HEK293 (cell line): Measurements from ENCODE around the gene PHYKPL.

Source experiments
- CTCF ChIA-PET: fragments of 350-600 bp; formaldehyde crosslinking; extraction: SDS; loops from one replicate; lab custom pipeline; 2021; ENCODE audit warnings: antibody characterized with exemption; lab: Yijun Ruan, JAX
- POLR2A ChIA-PET: fragments of 300-600 bp; formaldehyde crosslinking; extraction: SDS; loops from one replicate; lab custom pipeline; 2020; ENCODE audit warnings: antibody characterized with exemption, inconsistent platforms; lab: Yijun Ruan, JAX
- H3K27ac ChIP-seq: fragments of 200-500 bp; sonication (Bioruptor generic); 2 replicates; pipeline ENCODE4 v1.5.1; 2014; ENCODE audit warnings: low read depth, low read length, control low read depth, inconsistent platforms; ENCODE audit errors: extremely low read depth
- H3K36me3 ChIP-seq, 2 experiments: fragments of 200-500 bp in 1 of 2; sonication (Bioruptor generic) in 1 of 2; 1 replicate in 1 of 2; 2 replicates in 1 of 2; pipeline ENCODE4 v1.5.1; 2014 to 2017; ENCODE audit warnings: inconsistent platforms in 2 of 2, low read length in 2 of 2; ENCODE audit not compliant: control insufficient read depth in 2 of 2, insufficient read depth in 1 of 2
- H3K4me1 ChIP-seq: fragments of 200-500 bp; sonication (Bioruptor generic); 2 replicates; pipeline ENCODE4 v1.5.1; 2014; ENCODE audit warnings: mild to moderate bottlenecking, low read length, inconsistent platforms; ENCODE audit not compliant: control insufficient read depth, insufficient read depth
- H3K4me3 ChIP-seq: 2 replicates; pipeline ENCODE4 v1.5.1; 2011; ENCODE audit warnings: low read depth, mild to moderate bottlenecking, control low read depth, low read length, moderate library complexity
- H3K9me3 ChIP-seq: fragments of 200-500 bp; sonication (Bioruptor generic); 2 replicates; pipeline ENCODE4 v1.5.1; 2014; ENCODE audit warnings: low read depth, low read length, inconsistent platforms; ENCODE audit not compliant: control insufficient read depth, insufficient read depth
- AEBP2 ChIP-seq: fragments of 450-650 bp; formaldehyde crosslinking; IDR thresholded peaks from 2 replicates; pipeline ENCODE4 v1.5.1; 2016; ENCODE audit warnings: missing biosample characterization, missing genetic modification characterization, borderline replicate concordance
- IKZF3 ChIP-seq: fragments of 450-650 bp; IDR thresholded peaks from 2 replicates; pipeline ENCODE4 v1.5.0; 2018; ENCODE audit warnings: missing biosample characterization, mild to moderate bottlenecking, missing genetic modification characterization, moderate library complexity
- PRDM1 ChIP-seq: fragments of 450-650 bp; formaldehyde crosslinking; IDR thresholded peaks from 2 replicates; pipeline ENCODE4; 2016; ENCODE audit warnings: missing biosample characterization, missing genetic modification characterization
- REST ChIP-seq: fragments of 450-650 bp; formaldehyde crosslinking; IDR thresholded peaks from 2 replicates; pipeline ENCODE4 v1.5.1; 2016; ENCODE audit warnings: missing biosample characterization, missing genetic modification characterization
- SP7 ChIP-seq: fragments of 450-650 bp; formaldehyde crosslinking; IDR thresholded peaks from 2 replicates; pipeline ENCODE4 v1.5.1; 2016; ENCODE audit warnings: missing biosample characterization, missing genetic modification characterization
- ZEB2 ChIP-seq: fragments of 450-650 bp; formaldehyde crosslinking; IDR thresholded peaks from 2 replicates; pipeline ENCODE4 v1.5.1; 2016; ENCODE audit warnings: missing biosample characterization, missing genetic modification characterization
- ZFP69B ChIP-seq: fragments of 450-650 bp; formaldehyde crosslinking; IDR thresholded peaks from 2 replicates; pipeline ENCODE4 v1.5.1; 2016; ENCODE audit warnings: missing biosample characterization, missing genetic modification characterization
- ZNF221 ChIP-seq: fragments of 450-650 bp; formaldehyde crosslinking; IDR thresholded peaks from 2 replicates; pipeline ENCODE4 v1.5.1; 2017; ENCODE audit warnings: missing biosample characterization, missing genetic modification characterization, borderline replicate concordance
- ZNF292 ChIP-seq: fragments of 450-650 bp; formaldehyde crosslinking; IDR thresholded peaks from 2 replicates; pipeline ENCODE4 v1.5.1; 2016; ENCODE audit warnings: low read depth, missing biosample characterization, missing genetic modification characterization, borderline replicate concordance
- ZNF341 ChIP-seq: fragments of 450-650 bp; formaldehyde crosslinking; IDR thresholded peaks from 2 replicates; pipeline ENCODE4; 2016; ENCODE audit warnings: low read depth, missing biosample characterization, missing genetic modification characterization
- ZNF350 ChIP-seq: fragments of 450-650 bp; formaldehyde crosslinking; IDR thresholded peaks from 2 replicates; pipeline ENCODE4 v1.5.0; 2017; ENCODE audit warnings: missing biosample characterization, mild to moderate bottlenecking, missing genetic modification characterization
- ZNF558 ChIP-seq: fragments of 450-650 bp; formaldehyde crosslinking; IDR thresholded peaks from 2 replicates; pipeline ENCODE4 v1.5.1; 2016; ENCODE audit warnings: missing biosample characterization, missing genetic modification characterization
- ZNF585B ChIP-seq: fragments of 450-650 bp; formaldehyde crosslinking; IDR thresholded peaks from 2 replicates; pipeline ENCODE4 v1.5.1; 2016; ENCODE audit warnings: missing biosample characterization, missing genetic modification characterization
- ZNF701 ChIP-seq: fragments of 450-650 bp; formaldehyde crosslinking; IDR thresholded peaks from 2 replicates; pipeline ENCODE4 v1.5.1; 2016; ENCODE audit warnings: missing biosample characterization, missing genetic modification characterization
- ZNF76 ChIP-seq: fragments of 450-650 bp; formaldehyde crosslinking; IDR thresholded peaks from 2 replicates; pipeline ENCODE4; 2016; ENCODE audit warnings: low read depth, missing biosample characterization, missing genetic modification characterization, borderline replicate concordance
- ZSCAN4 ChIP-seq: fragments of 450-650 bp; formaldehyde crosslinking; IDR thresholded peaks from 2 replicates; pipeline ENCODE4 v1.5.1; 2017; ENCODE audit warnings: missing biosample characterization, missing genetic modification characterization
- TF ChIP-seq, protein P1 (sequence below): fragments of 450-650 bp; formaldehyde crosslinking; IDR thresholded peaks from 2 replicates; pipeline ENCODE4 v1.5.1; 2016; ENCODE audit warnings: missing biosample characterization, missing genetic modification characterization
- TF ChIP-seq, protein P2 (sequence below): sonication (generic); formaldehyde crosslinking; IDR thresholded peaks from 2 replicates; pipeline ENCODE4 v1.8.1; 2022; ENCODE audit warnings: mild to moderate bottlenecking, moderate library complexity, missing genetic modification reagents
- TF ChIP-seq, protein P3 (sequence below): fragments of 450-650 bp; formaldehyde crosslinking; IDR thresholded peaks from 2 replicates; pipeline ENCODE4 v1.5.1; 2016; ENCODE audit warnings: missing biosample characterization, missing genetic modification characterization

PHYKPL gene

DNA sequence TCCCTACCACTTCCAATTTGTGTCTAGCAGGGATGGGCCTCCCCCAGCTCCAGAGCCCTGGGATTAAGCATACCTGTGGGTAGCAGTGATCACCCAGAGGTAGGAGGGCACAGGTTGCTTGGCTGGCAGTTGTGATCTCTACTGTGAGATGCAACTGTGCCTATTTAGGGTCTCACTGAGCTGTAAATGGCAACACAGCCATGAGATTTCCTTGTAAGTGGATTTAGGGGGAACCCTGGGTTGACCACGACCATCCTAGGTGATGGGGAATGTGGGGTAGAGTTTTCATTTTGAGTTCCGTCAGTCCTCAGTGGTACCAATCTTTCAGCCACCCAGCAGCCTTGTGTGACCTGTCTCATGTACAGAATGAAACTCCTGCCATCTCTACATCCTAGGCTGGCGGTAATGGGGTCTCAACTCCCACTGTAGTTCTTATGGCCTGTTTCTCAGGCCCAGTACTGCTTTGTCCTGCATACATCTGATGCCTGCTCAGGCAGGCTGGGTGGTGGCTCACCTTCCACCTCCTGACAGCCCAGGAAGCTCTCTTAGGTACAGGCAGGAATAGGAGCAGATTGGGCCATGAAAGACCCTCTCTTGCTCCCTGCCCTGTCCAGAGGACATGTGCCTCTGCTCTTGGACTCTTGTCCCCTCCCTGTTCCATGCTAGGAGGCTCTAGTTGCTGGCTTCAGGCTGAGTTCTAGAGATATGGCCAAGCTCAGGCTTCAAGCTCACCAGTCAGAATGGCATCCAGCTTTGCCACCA lies 20.2 kb downstream of the PHYKPL start:
- H3K36me3 ChIP-seq: peaks cover 25 to 95% of the 10 kb centered on the region in 2 experiments
- no peak for TF ChIP-seq ZNF292
- TF ChIP-seq ZEB2 (tag by site-specific recombination): no peak
- CTCF ChIA-PET: interaction anchor here (1.1 kb wide), 1 partner anchor 136 kb away, joined by 4 read pairs; no protein-coding TSS in a partner anchor

DNA sequence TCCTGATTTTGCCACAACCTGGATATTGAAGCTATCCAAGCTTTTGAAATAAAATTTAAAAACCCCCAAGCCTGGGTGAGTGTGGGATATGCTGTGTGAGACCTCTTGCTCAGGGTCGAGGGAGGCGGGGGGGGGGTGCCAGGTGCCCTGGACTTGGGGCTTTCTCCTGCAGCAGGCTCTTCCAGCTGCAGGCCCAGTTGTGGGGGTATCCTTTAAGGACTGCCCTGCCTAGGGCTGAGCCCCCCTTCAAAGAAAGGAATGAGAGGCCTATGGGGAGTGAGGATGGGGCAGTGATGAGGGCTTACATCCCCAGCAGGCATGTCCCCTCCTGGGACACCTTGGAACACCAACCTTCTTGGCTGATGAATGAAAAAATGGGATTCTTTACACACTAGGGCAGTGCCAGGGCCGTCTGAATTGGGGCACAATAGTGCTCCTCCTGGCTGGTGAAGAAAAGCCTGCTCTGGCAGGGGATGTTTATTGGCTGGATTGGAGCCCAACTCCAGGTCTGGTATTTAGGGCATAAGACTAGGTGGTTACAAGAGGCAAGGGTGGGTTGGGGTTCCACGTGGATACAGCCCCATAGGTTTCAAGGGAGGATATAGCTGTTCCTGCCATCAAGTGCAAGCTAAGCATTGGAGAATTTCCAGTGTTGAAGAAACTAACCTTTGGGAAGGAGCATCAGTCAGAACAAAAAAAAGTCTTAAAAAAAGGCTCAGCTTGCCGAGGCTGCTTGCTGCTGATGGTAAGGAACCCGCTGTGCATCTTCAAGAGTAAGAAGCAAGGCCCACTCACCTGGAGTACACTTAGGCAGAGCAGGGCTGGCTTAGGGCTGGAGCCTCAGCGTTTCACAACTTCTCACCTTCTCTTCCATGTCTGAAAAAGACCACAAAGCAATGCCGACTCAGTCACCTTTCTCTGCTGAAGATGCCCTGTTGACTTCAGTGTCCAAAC lies 21.2 kb downstream of the PHYKPL start:
- Histone ChIP-seq H3K4me3 (no peak overlapping the region), H3K36me3 (peaks cover 17 to 100% of the 10 kb centered on the region in 2 experiments), H3K27ac (no peak overlapping the region), H3K4me1 (peaks cover 6% of the 10 kb centered on the region; the same call in 1 of the 2 replicates), H3K9me3 (no peaks in the 10 kb centered on the region)
- ChIA-PET POLR2A (interaction anchor here (0.6 to 5.3 kb wide), 4 partner anchors 7 to 1360 kb away, joined by 3 to 45 read pairs (median 4); partner anchors contain the start of gene HNRNPAB), CTCF (interaction anchor here (0.9 to 1.1 kb wide), 2 partner anchors 17 to 135 kb away, joined by 4 read pairs; no protein-coding TSS in a partner anchor)
- no peak for TF ChIP-seq ZNF558 (tag by site-specific recombination)
- no peak for TF ChIP-seq PRDM1 (tag by site-specific recombination)
- TF ChIP-seq, protein P1, sequence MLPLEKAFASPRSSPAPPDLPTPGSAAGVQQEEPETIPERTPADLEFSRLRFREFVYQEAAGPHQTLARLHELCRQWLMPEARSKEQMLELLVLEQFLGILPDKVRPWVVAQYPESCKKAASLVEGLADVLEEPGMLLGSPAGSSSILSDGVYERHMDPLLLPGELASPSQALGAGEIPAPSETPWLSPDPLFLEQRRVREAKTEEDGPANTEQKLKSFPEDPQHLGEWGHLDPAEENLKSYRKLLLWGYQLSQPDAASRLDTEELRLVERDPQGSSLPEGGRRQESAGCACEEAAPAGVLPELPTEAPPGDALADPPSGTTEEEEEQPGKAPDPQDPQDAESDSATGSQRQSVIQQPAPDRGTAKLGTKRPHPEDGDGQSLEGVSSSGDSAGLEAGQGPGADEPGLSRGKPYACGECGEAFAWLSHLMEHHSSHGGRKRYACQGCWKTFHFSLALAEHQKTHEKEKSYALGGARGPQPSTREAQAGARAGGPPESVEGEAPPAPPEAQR (tag by site-specific recombination): no peak
- no peak for TF ChIP-seq AEBP2 (tag by site-specific recombination)
- TF ChIP-seq ZNF221 (tag by site-specific recombination): no peak
- 0 out of 2 replicates have a peak, but pooled peaks have one; percentile 34 for TF ChIP-seq IKZF3 (tag by site-specific recombination)
- TF ChIP-seq SP7 (tag by site-specific recombination): no peak
- TF ChIP-seq ZNF701 (tag by site-specific recombination): no peak
- TF ChIP-seq REST (tag by site-specific recombination): no peak
- TF ChIP-seq ZNF76: no peak
- peak; percentile 44; the same call in 1 of the 2 replicates for TF ChIP-seq ZNF341 (tag by site-specific recombination)
- no peak for TF ChIP-seq ZNF585B (tag by site-specific recombination)
- TF ChIP-seq ZSCAN4 (tag by site-specific recombination): no peak
- no peak for TF ChIP-seq ZFP69B (tag by site-specific recombination)
- TF ChIP-seq, protein P2, sequence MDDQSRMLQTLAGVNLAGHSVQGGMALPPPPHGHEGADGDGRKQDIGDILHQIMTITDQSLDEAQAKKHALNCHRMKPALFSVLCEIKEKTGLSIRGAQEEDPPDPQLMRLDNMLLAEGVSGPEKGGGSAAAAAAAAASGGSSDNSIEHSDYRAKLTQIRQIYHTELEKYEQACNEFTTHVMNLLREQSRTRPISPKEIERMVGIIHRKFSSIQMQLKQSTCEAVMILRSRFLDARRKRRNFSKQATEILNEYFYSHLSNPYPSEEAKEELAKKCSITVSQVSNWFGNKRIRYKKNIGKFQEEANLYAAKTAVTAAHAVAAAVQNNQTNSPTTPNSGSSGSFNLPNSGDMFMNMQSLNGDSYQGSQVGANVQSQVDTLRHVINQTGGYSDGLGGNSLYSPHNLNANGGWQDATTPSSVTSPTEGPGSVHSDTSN (CRISPR knock-in tag): no peak
- TF ChIP-seq, protein P3, sequence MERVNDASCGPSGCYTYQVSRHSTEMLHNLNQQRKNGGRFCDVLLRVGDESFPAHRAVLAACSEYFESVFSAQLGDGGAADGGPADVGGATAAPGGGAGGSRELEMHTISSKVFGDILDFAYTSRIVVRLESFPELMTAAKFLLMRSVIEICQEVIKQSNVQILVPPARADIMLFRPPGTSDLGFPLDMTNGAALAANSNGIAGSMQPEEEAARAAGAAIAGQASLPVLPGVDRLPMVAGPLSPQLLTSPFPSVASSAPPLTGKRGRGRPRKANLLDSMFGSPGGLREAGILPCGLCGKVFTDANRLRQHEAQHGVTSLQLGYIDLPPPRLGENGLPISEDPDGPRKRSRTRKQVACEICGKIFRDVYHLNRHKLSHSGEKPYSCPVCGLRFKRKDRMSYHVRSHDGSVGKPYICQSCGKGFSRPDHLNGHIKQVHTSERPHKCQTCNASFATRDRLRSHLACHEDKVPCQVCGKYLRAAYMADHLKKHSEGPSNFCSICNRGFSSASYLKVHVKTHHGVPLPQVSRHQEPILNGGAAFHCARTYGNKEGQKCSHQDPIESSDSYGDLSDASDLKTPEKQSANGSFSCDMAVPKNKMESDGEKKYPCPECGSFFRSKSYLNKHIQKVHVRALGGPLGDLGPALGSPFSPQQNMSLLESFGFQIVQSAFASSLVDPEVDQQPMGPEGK (tag by site-specific recombination): peak; percentile 14; the same call in 1 of the 2 replicates
- TF ChIP-seq ZNF350: no peak

More for the DNA sequence above, 20.2 kb downstream of the PHYKPL start:
- H3K27ac ChIP-seq: 0 out of 2 replicates have a peak overlapping the region, but pooled peaks have one; percentile 6
- no peaks in the 10 kb centered on the region for H3K9me3 ChIP-seq
- POLR2A ChIA-PET: interaction anchor here (2.3 to 5.3 kb wide), 2 partner anchors 8 to 19 kb away, joined by 9 to 45 read pairs; partner anchors contain the start of genes HNRNPAB and PHYKPL
- H3K4me3 ChIP-seq: no peak overlapping the region
- peaks cover 4% of the 10 kb centered on the region; the same call in 1 of the 2 replicates for H3K4me1 ChIP-seq
